Activated CD8-positive, alpha-beta memory T cell treated with anti-CD3 and anti-CD28 coated beads, Interleukin-2, amount 50 U/mL, for 1 hour (primary cell): ENCODE results near the gene CHN1.

Experiments used
- DNase-seq: peaks from one replicate; pipeline ENCODE4 v3.0.0-alpha.2; 2020; ENCODE audit errors: extremely low read depth

The CHN1 gene

GRCh38 chr2:174827371-174828369 is 177.5 kb downstream of the CHN1 start:
- no peak for DNase-seq

DNA sequence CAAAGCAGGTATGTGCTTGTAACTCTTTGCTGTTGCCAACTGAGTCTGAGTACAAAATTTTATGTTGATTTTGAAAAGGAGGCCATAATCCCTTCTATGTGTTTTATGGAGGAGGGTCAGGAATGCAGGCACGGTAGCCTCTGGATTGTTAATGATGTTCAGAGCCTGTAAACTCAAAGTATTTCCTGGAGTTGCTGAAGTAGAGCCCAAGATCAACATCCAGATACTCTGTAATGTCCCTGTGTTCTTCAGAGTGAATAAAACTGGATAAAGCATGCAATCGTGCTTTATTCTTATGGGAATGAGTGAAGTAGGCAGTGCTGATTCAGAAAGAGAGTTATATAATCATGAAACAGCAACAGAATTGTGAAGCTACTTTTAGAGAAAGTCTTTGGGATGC is 179.1 kb downstream of the CHN1 start:
- DNase-seq, result no peak

DNA sequence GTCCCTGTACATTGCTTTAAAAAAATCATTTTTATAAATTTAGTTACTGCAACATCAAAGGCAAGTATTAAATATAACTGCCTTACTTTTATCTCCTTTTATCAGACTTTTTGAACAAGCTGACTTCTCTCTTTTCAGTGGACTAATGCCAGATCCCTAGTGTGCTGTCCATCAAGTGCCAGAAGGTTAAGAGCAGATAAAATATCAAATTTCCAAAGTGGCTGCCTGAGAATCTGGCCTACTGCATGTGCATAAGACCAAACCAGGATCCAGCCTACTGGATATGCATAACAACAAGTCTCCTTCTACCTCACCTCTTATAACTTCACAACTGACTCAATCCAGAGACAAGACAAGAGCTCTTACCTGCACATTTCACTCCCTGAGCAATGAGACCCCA is 181.1 kb downstream of the CHN1 start:
- DNase-seq, result no peak

- DNase-seq, result no peak
These were observed 183.6 kb downstream of the CHN1 start for GRCh38 chr2:174821628-174822027.

- DNase-seq, result no peak
These were observed 184.8 kb downstream of the CHN1 start for GRCh38 chr2:174820361-174820760.

- no peak for DNase-seq
These were observed 189.7 kb downstream of the CHN1 start for GRCh38 chr2:174815526-174815925.

GRCh38 chr2:174812037-174812436 is 193.1 kb downstream of the CHN1 start:
- DNase-seq, result no peak

- DNase-seq, result no peak
These were observed 197.2 kb downstream of the CHN1 start for GRCh38 chr2:174807931-174808330.

- DNase-seq, result no peak
These were observed 199.4 kb downstream of the CHN1 start for GRCh38 chr2:174805803-174806202.

DNA sequence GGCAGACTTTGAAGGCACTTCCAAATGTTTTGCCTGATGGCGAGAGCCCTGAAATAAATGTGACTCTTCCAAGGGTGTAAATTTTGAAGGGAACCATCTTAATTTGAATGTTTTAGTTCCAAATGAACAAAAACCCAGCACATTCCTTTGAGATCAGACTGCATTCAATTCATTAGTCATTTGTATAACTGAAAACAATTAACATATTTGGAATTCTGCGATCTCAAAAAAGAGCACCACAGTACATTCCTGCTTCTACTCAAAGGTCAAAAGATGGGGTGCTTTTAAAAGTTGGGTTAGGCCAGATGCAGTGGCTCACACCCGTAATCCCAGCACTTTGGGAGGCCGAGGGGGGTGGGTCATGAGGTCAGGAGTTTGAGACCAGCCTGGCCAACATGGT is 202.7 kb downstream of the CHN1 start:
- DNase-seq, result no peak

DNA sequence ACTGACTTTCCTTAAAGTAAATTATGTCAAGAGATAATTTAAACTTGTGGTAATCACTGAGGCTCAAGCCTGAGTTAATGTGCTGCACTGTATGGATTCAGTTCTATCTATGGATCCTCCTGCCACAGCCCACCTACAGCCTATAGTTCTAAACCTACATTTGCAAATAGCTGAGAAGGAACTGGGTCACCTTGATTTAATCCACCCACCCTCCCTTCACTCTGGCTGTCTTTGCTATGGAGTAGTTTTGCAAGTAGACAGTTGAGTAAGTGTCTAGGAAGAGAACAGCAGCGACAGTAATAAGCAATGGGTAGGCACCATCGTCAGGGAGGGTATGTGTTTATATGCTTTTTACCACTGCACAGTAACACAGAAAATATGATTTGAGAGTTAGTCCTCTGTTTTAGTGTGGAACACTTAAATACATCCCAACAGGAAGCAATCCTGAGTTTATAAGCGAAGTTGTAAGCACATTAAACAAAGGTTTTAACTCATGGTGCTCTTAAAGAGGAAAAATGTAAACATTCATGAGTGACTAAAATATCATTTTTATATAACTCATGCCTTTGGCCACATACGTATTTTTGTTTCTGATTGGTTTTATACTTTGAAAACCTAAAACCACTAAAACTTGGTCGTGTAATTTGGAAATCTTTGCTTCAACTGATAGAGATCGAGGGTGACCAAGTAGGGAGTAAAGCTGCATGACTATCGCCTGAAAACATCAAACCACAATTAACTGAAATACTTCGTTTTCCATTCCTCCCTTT is 204.6 kb downstream of the CHN1 start:
- DNase-seq, result no peak

GRCh38 chr2:174798801-174799200 is 206.4 kb downstream of the CHN1 start:
- no peak for DNase-seq

DNA sequence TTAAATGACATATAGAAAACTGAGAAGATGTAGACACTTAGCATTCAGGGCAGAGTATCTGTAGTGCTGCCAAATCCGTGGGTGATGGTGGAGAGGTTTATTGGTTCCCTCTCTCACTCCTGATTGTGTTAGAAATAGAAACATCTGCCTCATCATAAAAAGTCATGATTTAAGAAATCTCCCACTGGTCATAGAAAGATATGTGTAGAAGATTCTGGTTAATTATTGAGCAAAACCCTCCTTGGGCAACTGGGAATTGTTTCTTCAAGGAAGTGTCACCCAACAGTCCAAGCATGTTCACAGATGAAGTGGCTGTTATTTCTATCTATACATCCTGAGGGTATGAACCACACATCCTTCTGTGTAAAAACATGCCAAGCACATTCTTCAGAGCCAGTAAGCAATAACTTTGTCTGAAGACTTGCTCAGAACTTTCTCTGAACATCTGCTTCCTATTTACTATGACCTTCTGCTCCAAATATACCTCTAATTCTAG is 207.4 kb downstream of the CHN1 start:
- no peak for DNase-seq

GRCh38 chr2:174796319-174796771 is 208.8 kb downstream of the CHN1 start:
- no peak for DNase-seq

GRCh38 chr2:174794851-174795374 is 210.3 kb downstream of the CHN1 start:
- DNase-seq, result no peak

DNA sequence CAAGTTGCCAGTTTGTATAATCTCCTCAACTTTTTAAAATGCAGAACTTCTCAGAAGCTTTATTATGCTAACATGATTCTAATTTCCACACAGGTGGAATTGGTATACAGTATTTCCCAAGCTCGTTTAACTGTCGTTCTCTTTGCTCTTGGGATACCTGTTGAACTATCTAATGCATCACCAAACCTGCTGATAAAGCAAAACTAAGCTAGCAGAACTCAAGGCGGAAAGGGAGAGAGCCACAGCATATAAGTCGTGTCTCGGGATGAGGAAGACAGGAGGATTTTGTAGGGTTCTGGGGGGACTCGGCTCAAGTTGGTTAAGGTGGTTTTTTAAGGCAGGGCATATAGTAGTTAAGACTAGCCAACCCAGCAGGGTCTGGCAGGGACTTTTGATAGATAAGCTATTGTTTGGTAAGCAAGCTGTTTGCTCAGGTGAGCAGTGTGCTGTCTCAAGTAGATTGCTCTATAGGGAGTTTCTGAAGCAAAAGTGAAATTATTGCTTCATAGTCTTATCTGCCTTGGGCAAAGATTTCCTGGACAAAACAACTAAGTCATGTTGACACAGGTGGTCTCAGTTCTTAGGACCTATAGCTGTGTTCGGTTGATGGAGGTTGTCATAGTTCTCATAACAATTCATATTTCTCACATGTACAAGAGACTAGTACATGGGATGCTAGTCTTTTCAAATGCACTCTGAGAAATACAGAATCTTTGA is 212.7 kb downstream of the CHN1 start:
- no peak for DNase-seq

DNA sequence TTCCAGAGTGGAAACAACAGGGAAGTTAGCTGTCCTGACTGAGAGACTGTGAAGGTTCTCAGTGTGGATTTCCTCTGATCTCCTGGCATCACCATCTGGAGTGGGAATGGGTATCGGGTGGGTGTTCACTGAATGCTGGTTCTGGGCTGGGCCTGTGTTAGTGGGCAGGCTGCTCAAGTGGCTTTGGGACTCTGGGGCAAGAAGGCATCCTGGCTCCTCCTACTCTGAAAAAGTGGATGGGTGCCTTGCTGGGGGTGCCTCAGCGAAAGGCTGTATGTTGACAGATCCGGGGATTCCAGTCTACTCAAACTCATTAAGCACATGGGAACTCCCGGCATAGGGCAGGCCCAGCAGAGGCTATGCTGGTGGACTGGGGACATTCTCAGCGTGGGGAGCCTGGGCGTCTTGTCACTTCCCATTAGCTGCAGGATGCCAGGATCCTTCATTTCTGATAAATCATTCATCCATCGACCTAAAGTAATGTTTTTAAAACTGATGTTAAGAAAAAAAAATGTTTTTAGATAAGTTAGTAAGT is 213.4 kb downstream of the CHN1 start:
- DNase-seq, result no peak

- DNase-seq, result no peak
These were observed 214.2 kb downstream of the CHN1 start for GRCh38 chr2:174791020-174791419.

DNA sequence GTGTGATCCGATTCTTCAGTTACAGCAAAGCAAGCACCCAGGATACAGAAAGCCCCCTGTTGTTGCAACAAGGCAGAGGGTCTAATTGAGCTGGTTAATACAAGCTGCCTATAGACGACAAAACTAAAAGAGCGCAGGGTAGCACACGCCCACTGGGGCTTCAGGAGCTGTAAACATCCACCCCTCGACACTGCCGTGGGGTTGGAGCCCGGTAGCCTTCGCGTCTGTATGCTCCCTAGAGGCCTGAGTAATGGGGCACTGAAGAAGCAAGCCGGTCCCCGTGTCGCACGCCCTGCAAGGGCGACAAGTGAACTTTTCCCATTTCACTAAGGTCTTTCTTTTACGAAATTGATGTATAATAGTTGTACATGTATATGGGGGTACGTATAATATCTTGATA is 216.2 kb downstream of the CHN1 start:
- no peak for DNase-seq

- DNase-seq, result no peak
These were observed 216.8 kb downstream of the CHN1 start for GRCh38 chr2:174788291-174788929.
